ENCODE results near the gene ZNF672.

ZNF672 gene

DNA sequence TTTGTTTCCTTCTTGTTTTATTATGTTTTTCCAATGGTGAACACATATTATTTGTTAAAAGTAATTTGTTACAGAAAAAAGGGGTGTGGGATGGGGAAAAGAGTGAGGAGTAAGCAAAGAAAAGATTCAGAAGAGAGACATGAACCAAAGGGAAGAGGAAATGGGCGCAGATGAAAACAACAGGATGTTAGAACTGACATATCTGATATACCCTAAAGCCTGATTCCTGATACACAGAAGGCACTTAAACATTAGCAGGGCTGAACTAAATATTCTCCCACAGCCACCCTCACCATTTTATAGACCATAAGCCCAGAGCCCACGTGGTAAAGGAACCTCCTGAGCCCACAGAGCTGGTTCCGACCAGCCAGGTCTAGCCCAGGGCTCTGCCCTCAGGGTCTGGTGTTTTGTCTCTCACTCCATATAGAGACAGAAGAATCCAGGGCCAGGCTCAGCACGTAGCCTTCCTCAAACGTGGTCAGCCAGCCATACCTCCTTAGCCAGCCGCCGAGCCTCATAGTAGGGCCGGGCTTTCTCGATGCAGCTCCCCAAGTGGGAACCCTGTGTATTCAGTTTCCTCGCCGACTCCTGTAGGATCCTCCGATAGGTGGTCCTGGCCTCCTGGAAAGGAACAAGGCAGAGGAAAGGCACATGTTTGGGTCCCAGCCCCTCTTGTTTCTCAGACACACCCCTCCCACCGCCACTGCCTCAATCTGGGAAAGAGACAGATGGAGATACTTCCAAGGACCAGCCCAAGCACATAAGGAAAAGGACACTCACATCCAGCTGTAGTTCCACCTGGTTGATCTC lies 21.8 kb upstream of the ZNF672 start:
- DNase-seq, result no peak
- in situ Hi-C loops (cut with HindIII; ENCODE audit: low pct_ligation_motif_present, low sequenced_read_pairs), result no loop called here
- Histone ChIP-seq H3K4me3 (ENCODE audit: low read depth, low read length) (no peak overlapping the region), H3K27me3 (replicated peaks) (no peaks in the 10 kb centered on the region), H3K36me3 (replicated peaks) (peaks cover 66% of the 10 kb centered on the region), H3K27ac (no peak overlapping the region)
- TF ChIP-seq, protein P1, sequence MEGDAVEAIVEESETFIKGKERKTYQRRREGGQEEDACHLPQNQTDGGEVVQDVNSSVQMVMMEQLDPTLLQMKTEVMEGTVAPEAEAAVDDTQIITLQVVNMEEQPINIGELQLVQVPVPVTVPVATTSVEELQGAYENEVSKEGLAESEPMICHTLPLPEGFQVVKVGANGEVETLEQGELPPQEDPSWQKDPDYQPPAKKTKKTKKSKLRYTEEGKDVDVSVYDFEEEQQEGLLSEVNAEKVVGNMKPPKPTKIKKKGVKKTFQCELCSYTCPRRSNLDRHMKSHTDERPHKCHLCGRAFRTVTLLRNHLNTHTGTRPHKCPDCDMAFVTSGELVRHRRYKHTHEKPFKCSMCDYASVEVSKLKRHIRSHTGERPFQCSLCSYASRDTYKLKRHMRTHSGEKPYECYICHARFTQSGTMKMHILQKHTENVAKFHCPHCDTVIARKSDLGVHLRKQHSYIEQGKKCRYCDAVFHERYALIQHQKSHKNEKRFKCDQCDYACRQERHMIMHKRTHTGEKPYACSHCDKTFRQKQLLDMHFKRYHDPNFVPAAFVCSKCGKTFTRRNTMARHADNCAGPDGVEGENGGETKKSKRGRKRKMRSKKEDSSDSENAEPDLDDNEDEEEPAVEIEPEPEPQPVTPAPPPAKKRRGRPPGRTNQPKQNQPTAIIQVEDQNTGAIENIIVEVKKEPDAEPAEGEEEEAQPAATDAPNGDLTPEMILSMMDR (IDR thresholded peaks at IDR 0.05; ENCODE audit: low read depth, low read length, missing control alignments), result no peak

DNA sequence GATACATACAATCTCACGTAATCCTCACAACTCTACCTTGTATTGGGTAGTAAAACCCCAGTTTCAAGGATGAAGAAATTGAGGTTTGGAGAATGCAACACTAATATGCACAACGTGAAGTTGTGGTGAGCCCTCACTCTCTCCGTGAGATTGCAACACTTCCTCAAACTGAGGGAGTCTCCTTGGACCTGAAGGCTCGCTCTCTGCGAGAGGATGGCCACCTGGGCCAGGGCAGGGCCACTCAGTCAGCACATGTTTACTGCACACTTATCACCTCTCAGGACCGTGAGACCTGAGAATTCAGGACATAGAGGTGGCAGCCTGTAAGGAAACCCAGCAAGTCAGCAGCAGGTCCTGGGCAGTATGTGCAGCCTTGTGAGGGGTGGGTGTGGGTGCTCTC lies 21.0 kb upstream of the ZNF672 start:
- no peak overlapping the region for H3K4me3 ChIP-seq (ENCODE audit: low read depth, low read length)
- no peak for DNase-seq
- H3K27me3 ChIP-seq (replicated peaks), result no peaks in the 10 kb centered on the region
- in situ Hi-C loops (cut with HindIII; ENCODE audit: low pct_ligation_motif_present, low sequenced_read_pairs), result no loop called here
- no peak overlapping the region for H3K27ac ChIP-seq
- H3K36me3 ChIP-seq (replicated peaks), result peaks cover 62% of the 10 kb centered on the region
- TF ChIP-seq, protein P1 (IDR thresholded peaks at IDR 0.05; ENCODE audit: low read depth, low read length, missing control alignments), result no peak

DNA sequence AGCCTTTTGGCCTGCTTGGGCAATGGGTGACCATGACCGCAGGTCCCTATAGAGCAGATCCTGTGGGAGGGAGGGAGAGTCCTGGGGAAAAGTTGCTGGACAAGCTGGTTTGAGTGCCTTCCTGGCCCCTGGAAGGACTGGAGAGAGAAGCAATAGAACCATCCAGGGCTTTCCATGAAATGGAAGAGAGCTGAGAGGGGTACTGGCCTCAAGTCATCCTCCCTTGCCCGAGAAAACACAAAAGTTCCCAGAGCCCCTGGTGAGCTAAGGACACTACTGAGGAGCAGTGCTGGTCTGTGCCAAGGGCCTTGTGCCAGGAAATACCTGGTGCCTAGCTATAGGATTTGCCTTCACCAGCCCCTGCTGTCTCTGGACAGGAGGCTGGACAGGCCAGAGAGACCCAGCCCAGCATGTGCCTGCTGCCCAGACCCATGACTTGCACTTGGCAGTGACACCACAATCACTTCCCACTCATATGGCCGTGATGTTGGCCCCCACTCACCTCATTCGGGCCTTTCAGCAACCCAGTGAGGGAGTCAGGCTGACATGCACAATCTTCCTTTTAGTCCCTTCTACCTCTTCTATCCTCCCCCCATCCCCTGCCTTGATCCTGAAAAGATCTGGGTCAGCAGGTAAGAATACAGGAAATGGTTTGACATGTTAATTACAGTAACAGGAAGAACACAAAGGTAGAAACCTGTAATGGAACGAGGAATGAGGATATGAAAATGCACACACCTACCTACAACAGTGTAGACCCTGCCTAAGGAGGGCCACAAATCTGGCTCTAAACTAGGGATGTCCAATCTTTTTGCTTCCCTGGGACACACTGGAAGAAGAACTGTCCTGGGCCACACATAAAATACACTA lies 19.3 kb upstream of the ZNF672 start:
- TF ChIP-seq, protein P1 (IDR thresholded peaks at IDR 0.05; ENCODE audit: low read depth, low read length, missing control alignments), result no peak
- Histone ChIP-seq H3K36me3 (replicated peaks) (peaks cover 51% of the 10 kb centered on the region), H3K27ac (no peak overlapping the region), H3K27me3 (replicated peaks) (no peaks in the 10 kb centered on the region), H3K4me3 (ENCODE audit: low read depth, low read length) (no peak overlapping the region)
- no peak for DNase-seq
- in situ Hi-C loops (cut with HindIII; ENCODE audit: low pct_ligation_motif_present, low sequenced_read_pairs), result no loop called here

DNA sequence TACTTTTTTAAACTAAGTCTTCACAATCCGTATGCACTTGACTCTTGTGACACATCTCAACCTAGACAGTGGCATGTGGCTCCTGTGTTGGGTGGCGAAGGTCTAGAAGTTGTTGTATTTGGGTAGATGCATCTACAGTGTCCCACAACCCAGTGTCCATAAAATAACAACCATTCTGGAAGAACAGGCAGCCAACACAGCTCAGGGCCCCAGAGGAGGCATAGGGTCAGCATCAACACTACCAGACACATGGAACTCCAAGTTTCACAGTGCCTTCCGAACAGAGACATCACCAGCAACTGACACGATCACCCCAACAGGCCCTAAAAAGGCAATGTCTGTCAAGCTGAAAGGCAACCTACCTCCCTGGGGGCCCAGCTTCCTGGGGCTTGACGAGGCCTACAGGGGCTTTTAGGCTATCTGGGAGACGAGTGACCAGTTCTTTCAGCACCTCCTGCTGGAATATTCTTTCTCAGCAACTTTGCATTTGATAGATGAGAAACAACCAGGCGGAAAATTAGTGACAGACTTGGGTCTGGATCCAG lies 17.9 kb upstream of the ZNF672 start:
- peaks cover 44% of the 10 kb centered on the region for H3K36me3 ChIP-seq (replicated peaks)
- H3K4me3 ChIP-seq (ENCODE audit: low read depth, low read length), result no peak overlapping the region
- no peaks in the 10 kb centered on the region for H3K27me3 ChIP-seq (replicated peaks)
- in situ Hi-C loops (cut with HindIII; ENCODE audit: low pct_ligation_motif_present, low sequenced_read_pairs), result no loop called here
- TF ChIP-seq, protein P1 (IDR thresholded peaks at IDR 0.05; ENCODE audit: low read depth, low read length, missing control alignments), result no peak
- DNase-seq, result no peak
- H3K27ac ChIP-seq, result no peak overlapping the region

DNA sequence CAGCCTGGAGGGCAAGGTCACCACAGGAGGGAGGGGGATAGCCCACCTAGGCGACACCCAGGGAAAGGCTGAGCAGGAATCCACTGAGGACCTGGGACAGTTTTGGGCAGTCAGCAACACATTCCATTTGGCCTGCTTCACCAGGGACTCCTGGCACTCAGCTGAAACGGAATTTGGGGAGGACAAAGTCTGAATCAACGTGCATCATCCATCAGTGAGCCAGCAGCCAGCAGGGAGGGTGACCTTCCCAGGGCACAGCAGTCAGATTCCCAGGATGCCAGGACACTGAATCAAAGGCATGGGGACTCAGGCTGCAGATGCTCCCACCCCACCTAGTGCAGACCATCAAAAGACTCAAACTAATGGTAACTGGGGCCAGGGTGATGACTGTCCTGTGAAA lies 16.9 kb upstream of the ZNF672 start:
- peak; percentile 80 for DNase-seq
- Histone ChIP-seq H3K27me3 (replicated peaks) (no peaks in the 10 kb centered on the region), H3K27ac (peak overlapping the region; percentile 63), H3K4me3 (ENCODE audit: low read depth, low read length) (no peak overlapping the region), H3K36me3 (replicated peaks) (peaks cover 34% of the 10 kb centered on the region)
- in situ Hi-C loops (cut with HindIII; ENCODE audit: low pct_ligation_motif_present, low sequenced_read_pairs), result no loop called here
- TF ChIP-seq, protein P1 (IDR thresholded peaks at IDR 0.05; ENCODE audit: low read depth, low read length, missing control alignments), result no peak

All from brain microvascular endothelial cell (primary cell).